PC-9 (cell line): ENCODE data around the gene G3BP1.

Experiments used
- CTCF ChIP-seq: fragments of 200-600 bp; sonication (generic); conservative IDR thresholded peaks from 2 replicates; pipeline ENCODE4 v1.6.1; 2017; ENCODE audit warnings: mixed run types, antibody characterized with exemption, mild to moderate bottlenecking, moderate library complexity
- EZH2 ChIP-seq: fragments of 200-600 bp; sonication (generic); IDR thresholded peaks from 2 replicates; pipeline ENCODE4 v1.8.0; 2017; ENCODE audit warnings: antibody characterized with exemption, low read depth

- TF ChIP-seq CTCF (no peak), EZH2 (no peak)
These were observed 16.4 kb upstream of the G3BP1 start for GRCh38 chr5:151755383-151755782.
